GM12864 (cell line): Measurements from ENCODE around the gene ANAPC15.

ENCODE experiments used
- DNase-seq: peaks from one replicate; pipeline ENCODE4 v3.0.0-alpha.2; 2011; ENCODE audit warnings: low read depth
- H3K4me3 ChIP-seq: 2 replicates; pipeline ENCODE4 v1.5.1; 2011; ENCODE audit warnings: mild to moderate bottlenecking, low read depth, low read length, control low read depth
- TF ChIP-seq, protein P1 (sequence below): IDR thresholded peaks from 2 replicates; pipeline ENCODE4 v1.5.1; 2011; ENCODE audit warnings: low read depth, mild to moderate bottlenecking, moderate library complexity, low read length, control low read depth, inconsistent platforms; ENCODE audit errors: missing control alignments

Gene ANAPC15

GRCh38 chr11:72112978-72113808, 698 bp upstream of the ANAPC15 start:
- H3K4me3 ChIP-seq = peak overlapping the region; percentile 72

GRCh38 chr11:72111300-72112142, 974 bp downstream of the ANAPC15 start:
- H3K4me3 ChIP-seq = peak overlapping the region; percentile 72
- TF ChIP-seq, protein P1, sequence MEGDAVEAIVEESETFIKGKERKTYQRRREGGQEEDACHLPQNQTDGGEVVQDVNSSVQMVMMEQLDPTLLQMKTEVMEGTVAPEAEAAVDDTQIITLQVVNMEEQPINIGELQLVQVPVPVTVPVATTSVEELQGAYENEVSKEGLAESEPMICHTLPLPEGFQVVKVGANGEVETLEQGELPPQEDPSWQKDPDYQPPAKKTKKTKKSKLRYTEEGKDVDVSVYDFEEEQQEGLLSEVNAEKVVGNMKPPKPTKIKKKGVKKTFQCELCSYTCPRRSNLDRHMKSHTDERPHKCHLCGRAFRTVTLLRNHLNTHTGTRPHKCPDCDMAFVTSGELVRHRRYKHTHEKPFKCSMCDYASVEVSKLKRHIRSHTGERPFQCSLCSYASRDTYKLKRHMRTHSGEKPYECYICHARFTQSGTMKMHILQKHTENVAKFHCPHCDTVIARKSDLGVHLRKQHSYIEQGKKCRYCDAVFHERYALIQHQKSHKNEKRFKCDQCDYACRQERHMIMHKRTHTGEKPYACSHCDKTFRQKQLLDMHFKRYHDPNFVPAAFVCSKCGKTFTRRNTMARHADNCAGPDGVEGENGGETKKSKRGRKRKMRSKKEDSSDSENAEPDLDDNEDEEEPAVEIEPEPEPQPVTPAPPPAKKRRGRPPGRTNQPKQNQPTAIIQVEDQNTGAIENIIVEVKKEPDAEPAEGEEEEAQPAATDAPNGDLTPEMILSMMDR = no peak

More at GRCh38 chr11:72112978-72113808, 698 bp upstream of the ANAPC15 start:
- TF ChIP-seq, protein P1 = no peak
- no peak for DNase-seq

GRCh38 chr11:72105888-72106287, 6.6 kb downstream of the ANAPC15 start, which contains the start of gene TOMT:
TOMT (plus strand) TSS chr11:72105924; CDS start chr11:72105952, 28 bp downstream.
- no peak within 1 kb of the TSS for H3K4me3 ChIP-seq
- DNase-seq = no peak
- TF ChIP-seq, protein P1 = no peak

More at GRCh38 chr11:72111300-72112142, 974 bp downstream of the ANAPC15 start:
- no peak for DNase-seq

DNA sequence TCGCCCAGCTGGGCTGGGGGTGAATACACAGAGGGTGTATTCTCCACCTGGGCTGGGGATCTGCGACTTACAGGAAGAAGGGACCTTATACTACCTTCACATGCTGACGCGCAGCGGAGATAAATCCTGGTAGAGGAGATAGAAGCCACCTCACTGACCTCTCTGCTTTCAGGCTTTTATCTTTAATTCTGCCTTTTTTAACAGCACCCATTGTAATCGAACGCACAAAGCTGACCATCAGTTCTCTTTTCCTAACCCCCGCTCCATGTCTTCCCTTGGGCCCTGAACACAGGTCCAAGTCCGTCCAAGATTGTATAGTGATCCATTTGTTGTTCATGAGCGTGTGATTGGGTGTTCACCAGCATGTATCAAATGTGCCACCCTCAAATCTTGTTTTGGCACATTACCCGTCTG, 8.7 kb downstream of the ANAPC15 start:
- TF ChIP-seq, protein P1 = peak; percentile 0
- DNase-seq = no peak
- H3K4me3 ChIP-seq = peak overlapping the region; percentile 9

DNA sequence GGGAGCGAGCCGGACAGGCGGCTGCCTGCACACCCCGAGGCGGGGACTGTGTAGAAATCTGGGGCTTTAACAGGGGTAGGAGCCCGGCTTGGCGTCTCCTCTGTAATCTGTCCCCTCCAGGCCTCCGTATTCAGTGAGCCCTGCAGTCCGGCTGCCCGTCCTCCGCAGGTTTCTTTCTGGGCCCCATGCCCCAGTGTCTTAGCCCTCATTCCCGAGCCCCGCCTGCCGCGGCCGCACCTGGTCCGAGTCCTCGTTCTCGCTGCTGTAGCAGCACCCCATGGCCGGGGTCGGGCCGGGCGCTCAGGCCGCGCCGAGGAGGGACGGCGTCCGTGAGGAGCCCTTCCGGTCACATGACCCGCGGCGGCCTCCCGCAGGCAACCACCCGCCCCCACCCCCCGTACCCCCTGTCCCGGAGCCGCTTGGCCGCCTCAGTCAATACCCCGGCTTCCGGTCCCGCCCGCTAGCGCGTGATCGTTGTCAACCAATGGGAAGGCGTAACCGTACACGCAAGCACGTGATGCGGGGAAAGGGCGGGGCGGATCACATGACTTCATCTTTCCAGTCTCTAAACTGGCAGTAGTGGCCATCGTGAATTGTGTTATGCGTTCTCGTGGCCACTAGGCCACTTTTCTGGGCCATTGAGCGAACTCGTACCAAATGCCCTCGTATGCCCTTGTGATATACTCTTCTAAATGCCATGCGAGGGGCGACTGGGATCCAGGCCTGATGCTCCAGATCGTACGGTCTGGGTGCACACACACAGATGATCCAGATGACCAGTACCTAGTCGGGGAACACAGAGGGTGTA, 9.3 kb downstream of the ANAPC15 start, which contains the start of gene LAMTOR1:
LAMTOR1 (minus strand) TSS at position 352 of the 808 bp plus-strand sequence; CDS start at position 279, 73 bp downstream.
- peak within 1 kb of the TSS; percentile 95 for H3K4me3 ChIP-seq
- TF ChIP-seq, protein P1 = peak; percentile 59
- peak; percentile 97 for DNase-seq

DNA sequence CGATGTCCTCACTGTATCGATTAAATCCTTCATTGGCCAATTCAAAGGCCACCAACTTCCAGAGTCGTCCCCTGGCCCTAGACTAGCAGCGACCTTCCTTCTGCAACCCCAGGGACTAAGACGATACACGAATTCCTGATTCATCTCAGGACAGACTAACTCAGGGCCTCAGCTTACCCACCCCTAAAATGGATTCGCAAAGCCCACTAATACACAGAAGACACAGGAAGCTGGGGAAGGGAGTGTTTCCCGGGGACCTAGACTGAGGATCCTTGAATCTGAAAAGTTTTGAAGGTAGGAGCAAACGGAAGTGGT, 9.9 kb downstream of the ANAPC15 start:
- TF ChIP-seq, protein P1 = no peak
- no peak for DNase-seq
- peak overlapping the region; percentile 95 for H3K4me3 ChIP-seq
